HG03442 (cell line): Measurements from ENCODE around the gene UXS1.
"Not testable (repeated sequence)": the region's sequence is repeated elsewhere in the genome, so short reads cannot be mapped to it uniquely, and the experiment has no call there.

Source experiments
- ATAC-seq: cut with Tn5 transposase; IDR thresholded peaks from one replicate; pipeline ENCODE4 v1.9.1; 2021; ENCODE audit warnings: mild to moderate bottlenecking, moderate library complexity; ENCODE audit not compliant: unreplicated experiment

Gene UXS1

GRCh38 chr2:106137731-106138521 is 56.2 kb downstream of the UXS1 start:
- no peak for ATAC-seq

DNA sequence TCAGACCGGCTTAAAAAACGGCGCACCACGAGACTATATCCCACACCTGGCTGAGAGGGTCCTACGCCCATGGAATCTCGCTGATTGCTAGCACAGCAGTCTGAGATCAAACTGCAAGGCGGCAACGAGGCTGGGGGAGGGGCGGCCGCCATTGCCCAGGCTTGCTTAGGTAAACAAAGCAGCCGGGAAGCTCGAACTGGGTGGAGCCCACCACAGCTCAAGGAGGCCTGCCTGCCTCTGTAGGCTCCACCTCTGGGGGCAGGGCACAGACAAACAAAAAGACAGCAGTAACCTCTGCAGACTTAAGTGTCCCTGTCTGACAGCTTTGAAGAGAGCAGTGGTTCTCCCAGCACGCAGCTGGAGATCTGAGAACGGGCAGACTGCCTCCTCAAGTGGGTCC is 62.9 kb downstream of the UXS1 start:
- ATAC-seq = not testable (repeated sequence)

- ATAC-seq = no peak
Measured at GRCh38 chr2:106130251-106130998, 63.7 kb downstream of the UXS1 start.

GRCh38 chr2:106129592-106129991 is 64.5 kb downstream of the UXS1 start:
- no peak for ATAC-seq

DNA sequence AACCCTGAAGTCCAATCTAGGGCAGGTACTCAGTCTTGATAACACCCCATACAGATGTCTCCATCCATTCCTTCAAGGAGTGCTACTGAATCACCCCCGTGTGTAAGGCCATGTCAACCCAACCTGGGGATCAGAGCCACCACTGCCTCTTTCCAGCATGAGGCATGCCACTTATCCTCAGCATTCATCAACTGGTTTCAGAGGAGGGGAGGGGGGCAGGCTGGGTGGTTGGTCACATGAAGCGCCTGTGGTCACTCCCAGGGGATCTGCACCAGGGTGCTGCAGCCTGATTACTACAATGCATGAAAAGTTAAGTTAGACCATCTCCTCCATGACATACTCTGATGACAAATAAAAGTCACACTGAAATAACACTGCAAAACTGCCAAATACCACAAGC is 65.0 kb downstream of the UXS1 start:
- ATAC-seq = no peak

GRCh38 chr2:106127776-106128268 is 66.3 kb downstream of the UXS1 start:
- no peak for ATAC-seq

DNA sequence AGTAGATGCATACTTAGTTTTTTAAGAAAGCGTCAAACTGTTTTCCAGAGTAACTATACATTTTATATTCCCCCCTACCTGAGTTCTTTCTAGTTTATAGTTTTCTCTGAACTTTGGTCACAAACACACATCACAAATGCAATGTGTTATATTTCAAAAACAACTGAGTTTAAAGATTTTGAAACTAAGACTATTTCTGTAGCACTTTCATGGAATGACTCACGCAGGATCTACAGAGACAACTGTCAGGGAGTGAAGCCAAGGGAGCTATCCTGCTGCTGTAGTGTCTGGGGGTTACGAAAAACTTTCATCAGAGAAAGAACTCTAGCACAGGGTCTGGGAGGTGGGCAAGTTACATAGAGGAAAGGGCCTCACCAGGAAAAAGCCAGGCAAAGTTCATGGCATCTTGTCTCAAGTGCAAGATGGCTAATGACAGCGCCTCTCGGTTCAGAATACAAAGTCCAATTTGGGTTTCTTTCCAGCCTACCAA is 66.8 kb downstream of the UXS1 start:
- ATAC-seq = no peak

GRCh38 chr2:106126705-106127281 is 67.3 kb downstream of the UXS1 start:
- no peak for ATAC-seq

DNA sequence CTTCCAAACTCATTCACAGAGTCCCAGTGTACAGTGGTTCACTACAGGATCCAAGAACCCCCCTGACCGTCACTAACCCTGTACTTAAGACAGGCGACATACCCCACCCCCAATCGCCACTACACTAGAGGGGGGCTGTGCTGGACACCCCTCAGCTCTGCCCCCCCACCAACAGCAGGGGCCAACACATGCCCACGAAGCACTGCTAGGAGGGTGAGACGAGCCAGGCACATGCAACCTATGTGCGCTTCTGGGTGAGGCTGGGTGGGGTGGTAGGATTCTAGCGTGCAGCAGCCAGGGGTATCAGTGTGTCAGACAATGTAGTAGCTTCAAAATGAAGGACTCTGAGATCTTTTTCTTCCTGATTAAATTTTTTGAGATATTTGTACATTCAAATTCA is 67.8 kb downstream of the UXS1 start:
- no peak for ATAC-seq

DNA sequence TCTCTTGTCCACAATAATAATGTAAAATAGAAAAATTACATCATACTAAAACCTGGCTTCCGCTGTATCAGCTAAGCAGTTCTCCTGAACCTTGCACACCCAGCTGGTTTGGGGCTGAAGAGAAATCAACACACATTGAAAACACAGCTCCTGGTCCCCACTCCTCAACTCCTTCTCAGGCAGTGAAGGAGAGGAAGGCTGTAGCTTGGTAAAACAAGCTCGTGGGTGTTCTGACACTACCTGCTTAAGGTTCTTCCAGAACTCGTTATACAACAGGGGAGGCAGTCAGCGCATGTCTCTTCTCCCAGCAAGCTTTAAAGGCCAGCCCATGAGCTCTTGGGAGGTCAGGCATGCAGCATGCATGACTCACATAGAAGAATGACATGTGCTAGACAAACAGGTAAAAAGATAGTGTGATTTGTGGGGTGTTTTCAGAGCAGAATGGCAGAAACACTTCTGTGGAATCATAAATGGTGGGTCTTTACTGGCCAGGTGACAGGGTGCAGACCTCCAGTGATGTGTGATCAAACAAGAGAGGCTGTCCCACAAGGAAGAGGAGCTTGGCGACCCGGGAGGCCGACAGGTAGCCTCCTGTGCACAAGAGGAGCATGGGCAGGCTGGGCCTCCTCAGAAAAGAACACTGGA is 69.1 kb downstream of the UXS1 start:
- no peak for ATAC-seq

- ATAC-seq = no peak
Measured at GRCh38 chr2:106124106-106124756, 69.9 kb downstream of the UXS1 start.

DNA sequence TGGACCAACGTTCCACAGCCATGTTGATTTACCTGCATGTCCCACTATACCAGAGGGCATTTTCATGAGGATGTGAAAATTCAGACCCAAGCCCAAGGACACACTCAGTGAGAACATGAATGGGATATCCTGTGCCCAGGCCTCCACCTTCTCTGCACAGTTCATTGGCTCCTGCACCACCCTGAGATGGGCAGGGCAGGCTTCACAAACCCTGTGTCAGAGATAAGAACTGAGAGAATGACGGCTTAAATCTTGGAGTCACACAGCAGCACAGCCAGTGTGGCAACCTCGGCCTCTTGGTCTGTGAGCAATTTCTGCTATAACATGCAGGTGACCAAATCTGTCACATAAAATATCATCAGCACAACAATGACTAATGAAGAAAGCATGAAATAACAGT is 71.9 kb downstream of the UXS1 start:
- no peak for ATAC-seq

DNA sequence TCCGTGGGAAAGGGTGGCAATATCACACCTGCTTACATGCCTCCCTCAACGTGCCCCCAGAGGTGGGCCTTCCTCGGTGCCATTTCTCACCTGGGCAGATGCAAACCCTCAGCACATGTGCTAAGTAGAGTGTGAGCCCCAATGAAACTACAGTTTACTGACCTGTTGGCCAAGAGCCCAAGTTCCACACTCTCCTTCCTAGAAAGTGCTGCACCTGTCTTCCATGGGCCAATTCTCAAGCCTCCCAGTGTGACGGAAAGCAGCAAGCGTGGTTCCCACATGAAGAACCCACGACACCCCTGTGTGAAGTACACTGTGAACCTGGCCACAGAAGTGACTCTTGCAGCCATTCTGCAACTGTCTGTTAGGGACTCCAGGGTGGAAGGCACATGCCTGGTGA is 73.7 kb downstream of the UXS1 start:
- no peak for ATAC-seq

GRCh38 chr2:106119074-106119473 is 75.0 kb downstream of the UXS1 start:
- no peak for ATAC-seq

GRCh38 chr2:106117882-106118684 is 76.0 kb downstream of the UXS1 start:
- no peak for ATAC-seq

DNA sequence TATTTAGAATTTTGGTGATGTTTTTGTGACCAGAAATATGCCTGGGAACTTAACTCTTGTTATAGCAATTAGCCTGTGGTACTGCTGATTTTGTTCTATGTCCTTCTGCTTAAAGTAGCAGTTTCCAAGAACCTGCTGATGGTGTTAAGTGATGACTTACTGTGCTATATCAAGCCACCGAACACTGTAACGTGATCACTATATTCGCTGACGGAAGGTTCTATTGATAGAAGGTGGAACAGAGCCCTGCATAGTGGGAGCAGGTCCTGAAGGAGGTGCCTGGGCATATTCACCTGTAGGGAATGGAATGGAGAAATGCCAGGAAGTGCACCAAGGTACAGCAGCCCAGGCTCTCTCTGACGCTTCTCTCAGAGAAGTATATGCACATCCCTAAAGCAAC is 76.8 kb downstream of the UXS1 start:
- ATAC-seq = no peak

GRCh38 chr2:106116248-106116647 is 77.9 kb downstream of the UXS1 start:
- no peak for ATAC-seq

GRCh38 chr2:106115665-106116064 is 78.4 kb downstream of the UXS1 start:
- no peak for ATAC-seq

DNA sequence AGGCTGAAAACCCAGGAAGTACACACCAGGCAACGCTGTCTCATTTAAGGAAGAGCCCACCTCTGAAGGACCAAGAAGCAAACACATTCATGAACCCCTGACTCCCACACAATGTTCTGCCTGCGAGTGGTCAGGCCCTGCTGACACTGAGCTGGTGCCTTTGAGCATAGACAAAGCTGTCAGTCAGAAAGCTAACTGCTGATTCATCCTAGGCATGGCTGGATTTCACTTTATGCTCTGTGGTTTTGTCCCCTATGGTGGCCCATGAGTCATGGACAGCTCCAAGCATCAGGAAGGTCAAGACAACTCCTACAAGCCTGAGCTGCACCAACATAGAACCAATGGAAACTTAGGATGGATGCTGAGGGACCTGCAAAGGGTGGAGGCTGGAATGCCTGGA is 78.9 kb downstream of the UXS1 start:
- ATAC-seq = peak; percentile 80

- ATAC-seq = no peak
Measured at GRCh38 chr2:106114166-106114565, 79.9 kb downstream of the UXS1 start.
